ENCODE measurements around the gene CSH2. TPM values are rescaled to one million over a fixed set of nuclear protein-coding genes. Genes with fewer than 3 reads are reported as not detected.

Gene CSH2
- total and polyA plus RNA-seq, 9 of the 15 experiments (the other 6 are each of a cell fraction or from before 2014, with no cell fraction given): not detected

DNA sequence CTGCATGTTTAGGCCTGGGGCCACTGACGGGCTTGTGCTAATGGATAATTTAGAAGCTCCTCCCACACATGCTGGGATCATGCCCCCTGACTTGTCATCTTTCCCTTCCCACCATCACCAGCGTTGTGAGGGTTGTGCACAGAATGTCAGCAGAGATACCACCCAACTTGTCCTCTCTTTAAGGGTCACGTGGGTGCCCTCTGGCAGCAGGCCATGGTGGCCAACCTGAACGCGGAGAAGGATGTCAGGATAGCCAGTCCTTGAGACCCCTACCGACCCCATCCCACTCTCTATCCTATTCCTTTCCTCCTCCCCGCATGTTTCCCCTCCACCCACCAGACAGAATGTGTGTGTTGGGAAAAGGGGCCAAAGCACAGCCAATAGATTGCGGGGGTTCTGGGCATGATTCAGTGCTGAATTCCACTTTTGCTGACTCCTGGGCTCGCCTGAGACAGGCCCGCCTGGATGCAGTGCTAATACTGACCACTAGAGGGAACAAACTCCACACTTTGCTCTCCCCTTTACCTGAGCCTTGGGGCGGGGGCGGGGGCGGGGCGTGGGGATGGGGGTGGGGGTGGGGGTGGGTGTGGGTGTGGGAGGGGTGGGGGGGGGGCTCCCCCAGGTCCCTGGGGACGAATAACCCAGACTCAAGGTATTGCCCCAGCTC lies 8.6 kb upstream of the CSH2 start, which contains the start of gene GH2:
GH2 (minus strand) TSS at position 10 of the 667 bp plus-strand sequence. CDS start 143 bp downstream, outside the sequence.
- Histone ChIP-seq H3K27ac (ENCODE audit: extremely low read depth, low read depth, low read length) (no peak within 1 kb of the TSS), H3K79me2 (ENCODE audit: control insufficient read depth, insufficient read depth, low read length) (no peaks in the 10 kb centered on the region), H3K4me3 (no peak within 1 kb of the TSS), H3K9me3 (replicated peaks; ENCODE audit: control insufficient read depth, insufficient read depth, low read depth, low read length) (no peaks in the 10 kb centered on the region), H3K9me1 (ENCODE audit: control insufficient read depth, insufficient read depth, low read length) (no peaks in the 10 kb centered on the region), H3K27me3 (ENCODE audit: control insufficient read depth in 2 of 2, insufficient read depth in 2 of 2, low read length in 2 of 2) (peaks cover 5 to 36% of the 10 kb centered on the region in 2 experiments; a peak in 3 of 5 replicates), H3K4me2 (ENCODE audit: insufficient read depth, low read length) (peak within 1 kb of the TSS; percentile 25), H3K9ac (ENCODE audit: insufficient read depth in 1 of 2, low read depth in 2 of 2, low read length in 2 of 2) (no peak within 1 kb of the TSS; a peak in 1 of 4 replicates), H3K4me1 (replicated peaks in 1 of 2; ENCODE audit: control insufficient read depth in 2 of 2, insufficient read depth in 2 of 2, low read length in 2 of 2) (peaks cover 0 to 3% of the 10 kb centered on the region in 2 experiments; a peak in 2 of 5 replicates), H2AFZ (ENCODE audit: low read depth, low read length) (peak within 1 kb of the TSS; percentile 63; the same call in 1 of the 2 replicates), H4K20me1 (replicated peaks; ENCODE audit: control insufficient read depth, insufficient read depth, low read length) (no peaks in the 10 kb centered on the region), H3K36me3 (ENCODE audit: control insufficient read depth, insufficient read depth, low read length) (no peaks in the 10 kb centered on the region)
- BruUV-seq (replicated peaks): no TSS peak
- 2% methylated on average over 13 of the region's 15 CpGs for WGBS (ENCODE audit: insufficient coverage, low coverage, missing lambda C conversion rate)
- peak; percentile 96 for ATAC-seq
- POLR2A ChIA-PET: interaction anchor here (0.6 to 1.5 kb wide), 4 partner anchors 11 to 75 kb away, joined by 3 to 5 read pairs (median 4); no protein-coding TSS in a partner anchor
- CTCF ChIA-PET (ENCODE audit: low intra/inter-chr PET ratio): interaction anchor here (0.6 kb wide), 2 partner anchors 133 to 415 kb away, joined by 3 read pairs; no protein-coding TSS in a partner anchor
- FAIRE-seq: peak; percentile 64
- in situ Hi-C loops (cut with MboI) (no loop called here), intact Hi-C loops (cut with micrococcal nuclease) (no loop called here)
- DNase-seq (ENCODE audit: extremely low read depth in 1 of 4, low spot score in 3 of 4): peak; percentile 82 to 90 (median 86)
- TF ChIP-seq, protein P1, sequence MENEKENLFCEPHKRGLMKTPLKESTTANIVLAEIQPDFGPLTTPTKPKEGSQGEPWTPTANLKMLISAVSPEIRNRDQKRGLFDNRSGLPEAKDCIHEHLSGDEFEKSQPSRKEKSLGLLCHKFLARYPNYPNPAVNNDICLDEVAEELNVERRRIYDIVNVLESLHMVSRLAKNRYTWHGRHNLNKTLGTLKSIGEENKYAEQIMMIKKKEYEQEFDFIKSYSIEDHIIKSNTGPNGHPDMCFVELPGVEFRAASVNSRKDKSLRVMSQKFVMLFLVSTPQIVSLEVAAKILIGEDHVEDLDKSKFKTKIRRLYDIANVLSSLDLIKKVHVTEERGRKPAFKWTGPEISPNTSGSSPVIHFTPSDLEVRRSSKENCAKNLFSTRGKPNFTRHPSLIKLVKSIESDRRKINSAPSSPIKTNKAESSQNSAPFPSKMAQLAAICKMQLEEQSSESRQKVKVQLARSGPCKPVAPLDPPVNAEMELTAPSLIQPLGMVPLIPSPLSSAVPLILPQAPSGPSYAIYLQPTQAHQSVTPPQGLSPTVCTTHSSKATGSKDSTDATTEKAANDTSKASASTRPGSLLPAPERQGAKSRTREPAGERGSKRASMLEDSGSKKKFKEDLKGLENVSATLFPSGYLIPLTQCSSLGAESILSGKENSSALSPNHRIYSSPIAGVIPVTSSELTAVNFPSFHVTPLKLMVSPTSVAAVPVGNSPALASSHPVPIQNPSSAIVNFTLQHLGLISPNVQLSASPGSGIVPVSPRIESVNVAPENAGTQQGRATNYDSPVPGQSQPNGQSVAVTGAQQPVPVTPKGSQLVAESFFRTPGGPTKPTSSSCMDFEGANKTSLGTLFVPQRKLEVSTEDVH (IDR thresholded peaks at IDR 0.05; ENCODE audit: low read depth, partially characterized antibody): no peak
- TF ChIP-seq BRD4 (IDR thresholded peaks at IDR 0.05): no peak
- TF ChIP-seq, protein P2, sequence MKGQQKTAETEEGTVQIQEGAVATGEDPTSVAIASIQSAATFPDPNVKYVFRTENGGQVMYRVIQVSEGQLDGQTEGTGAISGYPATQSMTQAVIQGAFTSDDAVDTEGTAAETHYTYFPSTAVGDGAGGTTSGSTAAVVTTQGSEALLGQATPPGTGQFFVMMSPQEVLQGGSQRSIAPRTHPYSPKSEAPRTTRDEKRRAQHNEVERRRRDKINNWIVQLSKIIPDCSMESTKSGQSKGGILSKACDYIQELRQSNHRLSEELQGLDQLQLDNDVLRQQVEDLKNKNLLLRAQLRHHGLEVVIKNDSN (CRISPR knock-in tag; IDR thresholded peaks at IDR 0.05): peak; percentile 67
- TF ChIP-seq CREM (IDR thresholded peaks at IDR 0.05; ENCODE audit: low read depth): 0 out of 2 replicates have a peak, but pooled peaks have one; percentile 6
- 0 out of 2 replicates have a peak, but pooled peaks have one; percentile 28 for TF ChIP-seq SMC3 (conservative IDR thresholded peaks at IDR 0.05; ENCODE audit: insufficient read depth, low read depth, low read length)
- TF ChIP-seq ZNF165 (CRISPR knock-in tag; IDR thresholded peaks at IDR 0.05; ENCODE audit: borderline replicate concordance): no peak
- no peak for TF ChIP-seq MIER1 (IDR thresholded peaks at IDR 0.05; ENCODE audit: low read depth)
- no peak for TF ChIP-seq CBX8 (IDR thresholded peaks at IDR 0.05; ENCODE audit: borderline replicate concordance, extremely low read depth, low read depth, low read length, poor library complexity, severe bottlenecking)
- TF ChIP-seq EP400 (IDR thresholded peaks at IDR 0.05): no peak
- peak; percentile 22; the same call in 1 of the 2 replicates for TF ChIP-seq MAFK (IDR thresholded peaks at IDR 0.05; ENCODE audit: low read length)
- TF ChIP-seq, protein P3, sequence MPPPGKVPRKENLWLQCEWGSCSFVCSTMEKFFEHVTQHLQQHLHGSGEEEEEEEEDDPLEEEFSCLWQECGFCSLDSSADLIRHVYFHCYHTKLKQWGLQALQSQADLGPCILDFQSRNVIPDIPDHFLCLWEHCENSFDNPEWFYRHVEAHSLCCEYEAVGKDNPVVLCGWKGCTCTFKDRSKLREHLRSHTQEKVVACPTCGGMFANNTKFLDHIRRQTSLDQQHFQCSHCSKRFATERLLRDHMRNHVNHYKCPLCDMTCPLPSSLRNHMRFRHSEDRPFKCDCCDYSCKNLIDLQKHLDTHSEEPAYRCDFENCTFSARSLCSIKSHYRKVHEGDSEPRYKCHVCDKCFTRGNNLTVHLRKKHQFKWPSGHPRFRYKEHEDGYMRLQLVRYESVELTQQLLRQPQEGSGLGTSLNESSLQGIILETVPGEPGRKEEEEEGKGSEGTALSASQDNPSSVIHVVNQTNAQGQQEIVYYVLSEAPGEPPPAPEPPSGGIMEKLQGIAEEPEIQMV (tag; conservative IDR thresholded peaks at IDR 0.05; ENCODE audit: low read depth): no peak

Measured in K562 (cell line).